NCI-H2196 treated with DMSO at 0.1 percent for 48 hours (cell line): ENCODE measurements around the gene LACC1.

Source experiments
- DNase-seq: peaks from one replicate; lab custom pipeline; 2025; ENCODE audit not compliant: unreplicated experiment; lab: John Stamatoyannopoulos, UW

Gene LACC1

DNA sequence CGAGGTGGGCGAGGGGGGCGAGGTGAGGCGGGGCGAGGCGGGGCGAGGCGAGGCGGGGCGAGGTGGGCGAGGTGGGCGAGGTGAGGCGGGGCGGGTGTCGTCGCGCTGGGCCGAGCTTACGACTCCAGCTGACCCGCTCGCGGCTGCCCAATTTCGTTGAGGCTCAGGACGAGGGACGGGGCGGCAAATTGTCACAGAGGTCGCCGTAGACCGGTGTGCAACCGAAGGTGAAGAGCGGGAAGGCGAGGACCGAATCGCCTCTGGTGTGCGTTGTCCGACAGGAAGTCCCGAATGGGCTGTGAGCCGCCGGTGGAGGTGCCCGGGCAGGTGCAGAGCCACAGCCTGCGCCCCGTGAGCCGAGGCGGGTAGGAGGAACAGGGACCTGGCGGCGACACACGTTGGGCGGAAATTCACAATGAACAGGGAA, at the start of gene LACC1:
LACC1 (plus strand) TSS at position 150 of the 427 bp plus-strand sequence. CDS start 1,082 bp downstream, outside the sequence.
- DNase-seq = no peak

- no peak for DNase-seq
Observed at GRCh38 chr13:43830497-43830881, 49.2 kb upstream of the LACC1 start.

GRCh38 chr13:43831088-43831487, 48.6 kb upstream of the LACC1 start:
- no peak for DNase-seq

GRCh38 chr13:43835701-43836100, 44.0 kb upstream of the LACC1 start:
- no peak for DNase-seq

- DNase-seq = no peak
Observed at GRCh38 chr13:43838909-43839308, 40.8 kb upstream of the LACC1 start.

- DNase-seq = no peak
Observed at GRCh38 chr13:43846496-43847158, 33.1 kb upstream of the LACC1 start.

GRCh38 chr13:43848001-43848649, 31.6 kb upstream of the LACC1 start:
- no peak for DNase-seq

DNA sequence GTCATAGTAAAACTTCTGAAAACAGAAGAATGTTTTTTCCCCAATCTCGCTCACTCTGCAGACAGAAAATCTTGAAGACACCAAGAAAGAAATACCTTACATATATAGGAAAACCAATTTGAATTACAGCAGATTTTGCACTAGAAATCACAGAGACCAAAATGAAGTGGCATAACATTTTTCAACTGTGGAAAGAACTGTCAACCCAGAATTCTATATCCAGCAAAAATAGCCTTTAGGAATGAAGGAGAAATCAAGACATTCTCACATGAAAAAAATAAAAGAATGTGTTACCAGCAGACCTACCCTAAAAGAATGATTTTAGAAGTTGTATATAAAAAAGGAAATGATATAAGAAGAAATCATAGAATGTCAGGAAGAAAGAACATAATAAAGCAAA, 28.8 kb upstream of the LACC1 start:
- DNase-seq = no peak

GRCh38 chr13:43852923-43853404, 26.7 kb upstream of the LACC1 start:
- no peak for DNase-seq

DNA sequence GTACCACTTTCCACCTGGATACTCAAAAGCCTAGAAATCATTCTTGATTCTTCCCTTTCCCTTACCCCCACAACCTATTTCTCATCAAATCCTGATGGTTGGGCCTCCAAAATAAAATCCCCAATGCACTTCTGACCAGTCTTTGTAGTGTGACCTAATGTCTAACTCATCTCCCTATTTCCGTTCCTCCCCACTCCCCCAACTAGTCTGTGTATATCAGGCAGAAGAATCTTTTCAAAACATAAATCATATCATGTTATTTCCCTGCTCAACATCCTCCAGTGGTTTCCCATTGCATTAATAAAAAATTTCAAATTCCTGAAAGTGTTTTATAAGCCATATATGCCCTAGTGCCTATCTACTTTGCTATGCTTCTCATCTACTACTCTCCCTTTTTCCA, 17.8 kb upstream of the LACC1 start:
- DNase-seq = no peak

DNA sequence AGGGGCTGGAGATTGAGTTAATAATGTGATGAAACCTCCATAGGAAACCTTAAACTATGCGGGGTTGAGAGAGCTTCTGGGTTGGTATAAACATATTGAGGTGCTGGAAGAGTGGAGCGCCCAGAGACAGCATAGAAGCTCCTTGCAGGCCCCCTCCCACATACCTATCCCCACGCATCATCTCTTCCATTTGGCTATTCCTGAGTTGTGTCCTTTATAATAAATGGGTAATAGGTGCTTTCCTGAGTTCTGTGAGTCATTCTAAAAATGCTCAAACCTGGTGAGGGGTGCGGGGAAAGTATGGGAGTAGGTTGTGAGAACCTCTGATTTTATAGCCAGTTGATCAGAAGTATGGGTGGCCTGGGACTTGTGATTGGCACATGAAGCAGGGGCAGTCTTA, 14.8 kb upstream of the LACC1 start:
- no peak for DNase-seq

DNA sequence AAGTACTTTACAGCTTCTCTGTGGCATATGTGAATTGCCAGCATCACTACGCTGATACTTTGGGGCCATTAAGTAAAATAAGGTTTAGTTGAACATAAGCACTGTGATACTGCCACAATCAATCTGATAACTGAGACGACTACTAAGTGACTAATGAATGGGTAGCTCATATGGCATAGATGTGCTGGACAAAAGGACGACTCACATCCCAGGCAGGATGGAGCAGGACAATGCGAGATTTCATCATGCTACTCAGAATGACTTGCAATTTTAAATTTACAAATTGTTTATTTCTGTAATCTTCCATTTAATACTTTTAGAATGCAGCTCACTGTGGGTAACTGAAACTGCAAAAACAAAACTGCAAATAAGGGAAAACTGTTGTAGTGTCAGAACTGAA, 13.8 kb upstream of the LACC1 start:
- DNase-seq = no peak

- DNase-seq = no peak
Observed at GRCh38 chr13:43872181-43872580, 7.5 kb upstream of the LACC1 start.

DNA sequence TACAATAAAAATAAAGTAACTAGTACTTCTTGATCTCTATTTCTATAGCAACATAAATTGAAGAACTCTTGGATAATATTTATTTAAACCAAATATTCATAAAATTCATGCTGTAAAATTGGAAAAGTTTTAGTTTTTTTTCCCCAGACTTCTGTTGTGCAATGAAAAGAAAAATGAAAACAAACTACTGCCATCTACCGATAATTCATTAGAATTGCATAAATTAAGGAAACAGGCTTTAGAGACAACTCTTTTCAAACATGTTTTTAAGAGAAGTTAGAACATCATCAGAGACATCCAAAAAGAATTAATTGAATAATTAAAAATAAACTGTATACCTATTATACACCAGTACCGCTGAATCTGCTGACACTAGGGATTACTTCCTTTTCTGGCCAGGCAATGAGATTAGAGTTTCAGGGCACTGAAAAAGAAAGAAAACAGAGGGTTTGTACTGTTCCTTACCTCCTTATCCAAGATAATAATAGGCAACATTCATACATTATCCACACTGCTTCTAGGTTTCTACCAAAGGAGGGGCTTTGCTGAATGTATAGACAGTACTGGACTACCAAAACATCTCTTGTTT, 5.1 kb upstream of the LACC1 start:
- no peak for DNase-seq

DNA sequence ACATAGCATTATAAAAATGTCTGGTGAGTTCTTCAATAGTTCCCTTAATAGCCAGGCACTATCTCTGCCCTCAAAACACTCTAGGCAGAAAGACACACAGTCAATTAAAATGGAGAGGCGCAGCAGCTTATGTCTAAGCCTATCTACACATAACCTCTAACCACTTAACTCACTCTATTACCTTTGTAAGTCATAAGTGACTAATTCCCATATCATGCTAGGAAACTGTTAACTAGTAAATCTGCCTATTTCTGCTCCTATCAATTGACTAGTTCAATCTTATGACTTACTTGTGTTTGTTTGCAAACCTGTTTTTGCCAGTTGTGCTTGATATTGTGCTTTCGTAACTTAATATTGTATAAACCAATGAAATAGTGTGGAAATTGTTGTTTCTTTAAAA, 3.3 kb upstream of the LACC1 start:
- DNase-seq = no peak

DNA sequence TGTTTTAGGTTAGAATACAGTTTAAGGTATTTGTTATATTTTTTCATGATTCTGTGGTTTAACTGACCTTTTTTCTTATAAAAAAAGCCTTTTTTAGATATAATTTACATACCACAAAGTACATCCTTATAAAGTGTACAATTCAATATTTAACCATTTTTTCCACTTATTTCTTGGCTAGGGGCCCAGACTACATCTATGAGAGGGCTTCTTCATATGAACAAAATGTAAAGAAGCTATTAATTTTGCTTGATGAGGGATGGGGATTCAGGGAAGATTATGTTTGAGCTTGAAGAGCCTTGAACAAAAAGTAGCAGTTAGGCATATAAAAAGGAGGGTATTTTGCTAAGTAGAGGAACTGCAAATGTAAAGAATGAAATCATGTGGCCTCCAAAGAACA, 2.4 kb upstream of the LACC1 start:
- DNase-seq = no peak

- no peak for DNase-seq
Observed at GRCh38 chr13:43877766-43878165, 1.9 kb upstream of the LACC1 start.

DNA sequence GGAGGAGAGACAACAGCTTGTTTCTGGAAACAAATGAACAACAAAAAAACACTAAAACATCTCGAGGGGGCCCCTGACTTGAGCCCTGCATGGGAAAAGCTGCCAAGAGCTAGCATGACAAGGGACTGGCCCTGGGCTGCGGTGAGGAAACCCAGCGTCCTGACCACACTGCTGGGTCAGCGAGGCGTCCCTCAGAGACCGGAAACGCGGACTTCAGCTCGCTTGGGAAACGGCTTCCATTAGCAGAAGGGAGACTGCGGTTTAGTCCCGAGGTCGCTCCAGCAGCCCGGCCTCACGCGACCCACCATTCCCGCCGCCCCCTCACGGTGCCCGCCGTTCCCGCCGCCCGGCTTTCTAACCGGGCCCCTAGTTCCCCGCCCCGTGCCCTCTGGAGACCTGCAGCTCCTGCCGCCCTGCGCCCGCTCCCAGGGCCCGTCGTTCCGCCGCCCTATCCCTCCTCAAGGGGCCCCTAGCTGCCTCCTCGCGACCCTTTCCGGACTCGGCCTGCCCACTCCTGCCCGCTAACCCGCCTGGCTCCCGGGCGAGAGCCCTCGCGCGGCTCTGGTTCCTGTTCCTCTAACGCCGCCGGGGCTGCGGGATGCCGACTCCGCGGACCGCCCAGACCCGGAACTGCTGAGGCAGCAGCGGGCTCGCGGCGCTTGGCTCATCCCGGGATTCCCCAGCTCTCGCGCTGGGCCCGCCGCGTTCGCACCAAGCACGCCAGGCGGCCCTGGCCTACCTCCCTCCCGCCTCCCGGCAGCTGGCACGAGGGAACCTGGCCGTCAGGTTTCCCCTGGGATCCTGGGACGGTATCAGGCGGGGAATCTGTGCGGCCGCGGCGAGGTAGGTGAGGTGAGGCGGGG, 581 bp upstream of the LACC1 start, which contains the start of gene CCDC122:
CCDC122 (minus strand) TSS at position 849 of the 863 bp plus-strand sequence. CDS start 10,364 bp downstream, outside the sequence.
- DNase-seq = no peak

- DNase-seq = no peak
Observed at GRCh38 chr13:43880214-43880855, 631 bp downstream of the LACC1 start.

DNA sequence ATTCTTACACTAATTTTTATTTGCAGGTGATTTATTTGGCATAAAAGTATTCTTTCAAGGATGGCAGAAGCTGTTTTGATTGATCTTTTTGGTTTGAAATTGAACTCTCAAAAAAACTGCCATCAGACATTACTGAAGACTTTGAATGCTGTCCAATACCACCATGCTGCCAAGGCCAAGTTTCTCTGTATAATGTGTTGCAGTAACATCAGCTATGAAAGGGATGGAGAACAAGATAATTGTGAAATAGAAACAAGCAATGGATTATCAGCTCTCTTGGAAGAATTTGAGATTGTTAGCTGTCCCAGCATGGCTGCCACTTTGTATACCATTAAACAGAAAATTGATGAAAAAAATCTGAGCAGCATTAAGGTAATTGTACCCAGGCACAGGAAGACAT, 1.2 kb downstream of the LACC1 start:
- no peak for DNase-seq

DNA sequence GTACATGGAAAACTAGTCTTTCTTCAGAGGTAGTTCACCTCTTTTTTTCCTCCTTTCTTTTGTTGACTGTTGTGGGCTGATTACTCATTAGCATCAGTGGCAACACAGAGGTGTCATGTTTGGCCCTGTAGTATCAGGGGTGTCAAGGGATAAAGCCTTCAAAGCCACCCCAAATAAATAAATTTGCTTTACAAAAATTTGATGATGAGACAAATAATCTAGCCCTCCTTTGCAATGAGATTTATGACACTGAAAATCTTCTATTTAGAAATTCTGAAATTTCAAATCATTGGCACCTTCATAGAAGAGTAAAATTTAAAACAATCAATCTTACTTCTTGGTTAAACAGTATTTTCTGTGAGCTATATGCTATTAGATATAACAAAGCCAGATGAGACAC, 1.9 kb downstream of the LACC1 start:
- DNase-seq = no peak
